K562 (cell line): Measurements from ENCODE around the gene ACP5. TPM values are rescaled to one million over a fixed set of nuclear protein-coding genes. Genes with fewer than 3 reads are reported as not detected.
A peak's percentile ranks its signal among the peaks of the same experiment; 100 is the strongest.

Source experiments
- C11orf30 ChIP-seq: fragments of 450-650 bp; IDR thresholded peaks from 2 replicates; pipeline ENCODE4 v1.6.1; 2016; ENCODE audit warnings: low read depth, mild to moderate bottlenecking
- GATAD2B ChIP-seq: fragments of 450-650 bp; IDR thresholded peaks from 2 replicates; pipeline ENCODE4 v1.6.1; 2017; ENCODE audit warnings: mild to moderate bottlenecking, borderline replicate concordance
- MYC ChIP-seq, 2 experiments: fragments of 250-450 bp in 1 of 2; sonication (Bioruptor Pico) in 1 of 2; IDR thresholded peaks; 2 replicates each; pipeline versions ENCODE4 v1.5.1 to v1.6.1; 2012 to 2021; ENCODE audit warnings: low read depth in 2 of 2, borderline replicate concordance in 1 of 2, improper control_type of control experiment in 1 of 2, low read length in 1 of 2, mild to moderate bottlenecking in 1 of 2, moderate library complexity in 1 of 2
- NBN ChIP-seq: fragments of 450-650 bp; IDR thresholded peaks from 2 replicates; pipeline ENCODE4 v1.6.1; 2016; ENCODE audit warnings: low read depth, mild to moderate bottlenecking
- TCF7 ChIP-seq: sonication (generic); IDR thresholded peaks from 2 replicates; pipeline ENCODE4 v1.6.1; 2016; ENCODE audit warnings: antibody characterized with exemption, borderline replicate concordance
- TRIM25 ChIP-seq: fragments of 450-650 bp; IDR thresholded peaks from 2 replicates; pipeline ENCODE4 v1.7.0; 2016; ENCODE audit warnings: borderline replicate concordance
- TRIM28 ChIP-seq: fragments of 450-650 bp; IDR thresholded peaks from 2 replicates; pipeline ENCODE4 v1.6.1; 2017
- WHSC1 ChIP-seq: IDR thresholded peaks from one replicate; pipeline ENCODE4 v1.6.1; 2012; ENCODE audit warnings: low read length, control low read depth, inconsistent platforms
- ZNF318 ChIP-seq, 2 experiments: fragments of 450-650 bp; IDR thresholded peaks; 2 replicates each; pipeline ENCODE4 v1.6.1; 2016; ENCODE audit warnings: mild to moderate bottlenecking in 2 of 2, borderline replicate concordance in 1 of 2, low read depth in 1 of 2, moderate library complexity in 1 of 2
- ZNF347 ChIP-seq: fragments of 450-650 bp; formaldehyde crosslinking; IDR thresholded peaks from 2 replicates; pipeline ENCODE4 v1.4.0; 2020; ENCODE audit warnings: low read depth, mild to moderate bottlenecking, moderate library complexity
- ZNF384 ChIP-seq: IDR thresholded peaks from 2 replicates; pipeline ENCODE4 v1.6.1; 2012; ENCODE audit warnings: low read depth, low read length, improper control_type of control experiment
- ZNF408 ChIP-seq: fragments of 250-450 bp; sonication (Bioruptor Pico); IDR thresholded peaks from 2 replicates; pipeline ENCODE4 v1.4.0; 2020; ENCODE audit warnings: low read depth, mild to moderate bottlenecking, moderate library complexity
- ZNF583 ChIP-seq: fragments of 250-450 bp; sonication (Bioruptor Pico); IDR thresholded peaks from 2 replicates; pipeline ENCODE4 v1.4.0; 2020
- polyA plus RNA-seq, 8 experiments: library from polyadenylated mRNA; depleted of rRNA in 4 of 8; stranded (reverse) in 5 of 8; unstranded in 3 of 8; fragments of >200 nt; fragmentation: Nextera tagmentation in 2 of 8; fragmentation: Illumina TruSeq in 1 of 8; extraction: Ambion mirVana in 2 of 8; extraction: Trizol in 1 of 8; gene quantifications; 2 replicates each; pipeline versions ENCODE4 v1.2.1 to v1.2.3, GENCODE V29; 2011 to 2014; ENCODE audit warnings: inconsistent platforms in 1 of 8, missing spikeins in 1 of 8
- total RNA-seq, 7 experiments: library from RNA; depleted of rRNA in 6 of 7; stranded (reverse); fragments of >200 nt in 6 of 7; fragmentation: Illumina TruSeq in 2 of 7; extraction: Trizol in 2 of 7; gene quantifications; 2 replicates each; pipeline versions ENCODE4 v1.2.1 to v1.2.3, GENCODE V29; 2011 to 2021; ENCODE audit warnings: low replicate concordance in 1 of 7

Gene ACP5
- total and polyA plus RNA-seq, 9 of the 15 experiments (the other 6 are each of a cell fraction or from before 2014, with no cell fraction given) = 0.06 to 1.1 (median 0.31) TPM; not detected in 1

GRCh38 chr19:11560404-11561051 lies 16.9 kb downstream of the ACP5 start (continued):
- TF ChIP-seq ZNF318 (IDR thresholded peaks at IDR 0.05; ENCODE audit: borderline replicate concordance in 1 of 2, low read depth in 1 of 2) (no peak), ZNF408 (no peak), WHSC1 (no peak), TCF7 (no peak), GATAD2B (peak; percentile 77; the same call in 1 of the 2 replicates), NBN (peak; percentile 56; the same call in 1 of the 2 replicates), C11orf30 (peak; percentile 52), TRIM28 (peak; percentile 12; the same call in 1 of the 2 replicates), ZNF347 (CRISPR knock-in tag) (no peak), ZNF384 (no peak), TRIM25 (no peak), ZNF583 (CRISPR knock-in tag) (no peak), MYC (IDR thresholded peaks at IDR 0.05; ENCODE audit: low read depth, low read length) (peak; percentile 35; the same call in 1 of the 2 replicates), MYC (CRISPR knock-in tag; IDR thresholded peaks at IDR 0.05; ENCODE audit: borderline replicate concordance, low read depth) (no peak)
